ENCODE measurements around the gene CXorf38. TPM values are rescaled to one million over a fixed set of nuclear protein-coding genes. Genes with fewer than 3 reads are reported as not detected.

The CXorf38 gene
- total RNA-seq, 1 experiment from 2014 or later = 10.5 TPM

GRCh38 chrX:40653535-40653934, 6.2 kb upstream of the CXorf38 start:
- Histone ChIP-seq H4K91ac (ENCODE audit: insufficient read length, low read depth, low read length) (no peak overlapping the region), H3K9me3 (ENCODE audit: control insufficient read depth, low read depth, low read length) (no peaks in the 10 kb centered on the region), H3K27me3 (ENCODE audit: insufficient read depth, low read length) (no peaks in the 10 kb centered on the region), H2AK5ac (ENCODE audit: insufficient read length, low read length) (no peak overlapping the region), H3K9ac (ENCODE audit: extremely low read depth, insufficient read length, low read length) (no peak overlapping the region), H3K4ac (ENCODE audit: low read depth, low read length) (no peak overlapping the region), H3K23me2 (ENCODE audit: insufficient read length, low read depth, low read length, poor library complexity, severe bottlenecking) (no peaks in the 10 kb centered on the region), H3K56ac (ENCODE audit: insufficient read length, low read depth, low read length) (no peak overlapping the region), H3K79me2 (ENCODE audit: insufficient read depth, low read length) (no peaks in the 10 kb centered on the region), H2BK12ac (ENCODE audit: insufficient read length, low read depth, low read length) (no peak overlapping the region), H2BK20ac (ENCODE audit: low read depth, low read length, poor library complexity, severe bottlenecking) (no peak overlapping the region), H3K79me1 (ENCODE audit: insufficient read depth, low read depth, low read length, poor library complexity, severe bottlenecking) (no peaks in the 10 kb centered on the region), H4K8ac (replicated peaks; ENCODE audit: insufficient read length, low read depth, low read length) (no peak overlapping the region), H2BK5ac (ENCODE audit: insufficient read length, low read length) (no peak overlapping the region), H4K5ac (ENCODE audit: insufficient read length, low read depth, low read length) (no peak overlapping the region), H2BK120ac (ENCODE audit: low read depth, low read length, poor library complexity, severe bottlenecking) (no peak overlapping the region), H3K27ac (ENCODE audit: insufficient read length, low read depth, low read length) (no peak overlapping the region), H2AFZ (ENCODE audit: low read length) (no peak overlapping the region), H2BK15ac (ENCODE audit: low read depth, low read length) (no peak overlapping the region), H3K4me2 (ENCODE audit: insufficient read depth, insufficient read length, low read length) (no peak overlapping the region), H4K20me1 (ENCODE audit: control insufficient read depth, insufficient read depth, insufficient read length) (no peaks in the 10 kb centered on the region), H3K23ac (ENCODE audit: insufficient read length, low read depth, low read length) (no peak overlapping the region), H3K18ac (ENCODE audit: insufficient read length, low read depth, low read length) (no peak overlapping the region), H3T11ph (ENCODE audit: low read length) (no peak overlapping the region), H3K4me1 (ENCODE audit: insufficient read depth, low read length) (no peaks in the 10 kb centered on the region), H3K14ac (ENCODE audit: insufficient read depth, low read length) (no peak overlapping the region)
- WGBS (ENCODE audit: extremely low coverage, insufficient read length, low lambda C conversion rate) = no CpG with 5 or more reads among the region's 2 CpGs
- Mint-ChIP-seq H3K9me3 (peaks cover 32 to 37% of the 10 kb centered on the region in 2 experiments), H3K4me1 (peaks cover 0 to 3% of the 10 kb centered on the region in 2 experiments; a peak in 2 of 4 replicates), H3K27me3 (ENCODE audit: low read depth) (no peaks in the 10 kb centered on the region), H3K27ac (no peak overlapping the region), H3K36me3 (ENCODE audit: insufficient read depth in 1 of 3, low read depth in 3 of 3) (peaks cover 22 to 63% (median 47%) of the 10 kb centered on the region in 3 experiments; a peak in 6 of 7 replicates), H3K4me3 (no peak overlapping the region)
- no peak for TF ChIP-seq CTCF (conservative IDR thresholded peaks at IDR 0.05)
- no peak for DNase-seq
